BJ (cell line): ENCODE data around the gene WBP1L. TPM values are rescaled to one million over a fixed set of nuclear protein-coding genes. Genes with fewer than 3 reads are reported as not detected.
A peak's percentile ranks its signal among the peaks of the same experiment; 100 is the strongest.
"Not testable (repeated sequence)": the region's sequence is repeated elsewhere in the genome, so short reads cannot be mapped to it uniquely, and the experiment has no call there.

ENCODE experiments used
- CTCF ChIA-PET: fragments of 350-600 bp; formaldehyde crosslinking; extraction: SDS; loops from one replicate; lab custom pipeline; 2021; ENCODE audit warnings: antibody characterized with exemption, inconsistent platforms; lab: Yijun Ruan, JAX
- POLR2A ChIA-PET: fragments of 300-600 bp; sonication (Branson Sonifier 250); formaldehyde crosslinking; extraction: SDS; loops from one replicate; lab custom pipeline; 2021; ENCODE audit warnings: antibody characterized with exemption; lab: Charles Lee
- DNase-seq: peaks from one replicate; pipeline ENCODE4 v3.0.0-alpha.2; 2011; ENCODE audit warnings: low read depth
- H3K27me3 ChIP-seq: 2 replicates; pipeline ENCODE4 v1.6.0; 2011; ENCODE audit warnings: low read length; ENCODE audit not compliant: control insufficient read depth, insufficient read depth
- H3K36me3 ChIP-seq: 2 replicates; pipeline ENCODE4 v1.5.1; 2011; ENCODE audit warnings: low read length; ENCODE audit not compliant: control insufficient read depth, insufficient read depth
- H3K4me3 ChIP-seq: 2 replicates; pipeline ENCODE4 v1.5.1; 2011; ENCODE audit warnings: low read depth, mild to moderate bottlenecking, control low read depth, low read length
- CTCF ChIP-seq: IDR thresholded peaks from 2 replicates; pipeline ENCODE4 v1.5.1; 2011; ENCODE audit warnings: low read depth, mild to moderate bottlenecking, control low read depth, inconsistent platforms, low read length, moderate library complexity; ENCODE audit not compliant: insufficient read depth
- polyA plus RNA-seq: library from polyadenylated mRNA; depleted of rRNA; stranded (reverse); fragments of >200 nt; gene quantifications from 2 replicates; pipeline ENCODE4 v1.2.3, GENCODE V29; 2011

Gene WBP1L
- polyA plus RNA-seq, 1 experiment, result 52.4 TPM

- Histone ChIP-seq H3K27me3 (no peaks in the 10 kb centered on the region; the same call in 1 of the 2 replicates), H3K4me3 (no peak overlapping the region), H3K36me3 (no peaks in the 10 kb centered on the region)
- ChIA-PET POLR2A (no interaction called here), CTCF (interaction anchor here (3.0 kb wide), 1 partner anchor 72 kb away, joined by 9 read pairs; the partner anchor contains the start of gene CNNM2)
- DNase-seq, result no peak
- no peak for TF ChIP-seq CTCF
These were observed 101.7 kb downstream of the WBP1L start for GRCh38 chr10:102845352-102845902.

- ChIA-PET CTCF (interaction anchor here (0.6 to 1.0 kb wide), 4 partner anchors 15 to 481 kb away, joined by 3 read pairs; no protein-coding TSS in a partner anchor), POLR2A (no interaction called here)
- DNase-seq, result no peak
- TF ChIP-seq CTCF, result no peak
- no peak overlapping the region for H3K4me3 ChIP-seq
- no peaks in the 10 kb centered on the region for H3K27me3 ChIP-seq
- no peaks in the 10 kb centered on the region for H3K36me3 ChIP-seq
These were observed 106.3 kb downstream of the WBP1L start for GRCh38 chr10:102850025-102850518.

GRCh38 chr10:102853237-102853636 is 109.5 kb downstream of the WBP1L start:
- CTCF ChIA-PET, POLR2A ChIA-PET, H3K27me3 ChIP-seq, H3K36me3 ChIP-seq, DNase-seq, H3K4me3 ChIP-seq: not testable (repeated sequence)

GRCh38 chr10:102855731-102856436 is 112.1 kb downstream of the WBP1L start:
- CTCF ChIA-PET, result interaction anchor here (0.7 to 1.4 kb wide), 2 partner anchors 46 to 47 kb away, joined by 4 to 6 read pairs; no protein-coding TSS in a partner anchor

GRCh38 chr10:102856758-102857424 is 113.1 kb downstream of the WBP1L start:
- ChIA-PET POLR2A (no interaction called here), CTCF (interaction anchor here (1.4 kb wide), 1 partner anchor 46 kb away, joined by 6 read pairs; no protein-coding TSS in a partner anchor)
- Histone ChIP-seq H3K36me3 (no peaks in the 10 kb centered on the region), H3K4me3 (no peak overlapping the region), H3K27me3 (no peaks in the 10 kb centered on the region)
- no peak for TF ChIP-seq CTCF
- DNase-seq, result no peak

More at GRCh38 chr10:102855731-102856436, 112.1 kb downstream of the WBP1L start:
- H3K4me3 ChIP-seq, H3K36me3 ChIP-seq, POLR2A ChIA-PET, H3K27me3 ChIP-seq: not testable (repeated sequence)
- DNase-seq, result peak; percentile 75

GRCh38 chr10:102859911-102860310 is 116.2 kb downstream of the WBP1L start:
- H3K36me3 ChIP-seq, result no peaks in the 10 kb centered on the region; the same call in 1 of the 2 replicates
- H3K4me3 ChIP-seq, result no peak overlapping the region
- ChIA-PET CTCF (no interaction called here), POLR2A (interaction anchor here (0.6 kb wide), 1 partner anchor 22 kb away, joined by 3 read pairs; no protein-coding TSS in a partner anchor)
- no peak for TF ChIP-seq CTCF
- no peaks in the 10 kb centered on the region for H3K27me3 ChIP-seq
- no peak for DNase-seq
